ENCODE results near the gene FRK.

GRCh38 chr6:116064666-116065065 is 4.0 kb upstream of the FRK start:
- no peak for TF ChIP-seq CTCF (IDR thresholded peaks at IDR 0.05)
- no peak for TF ChIP-seq POLR2A (IDR thresholded peaks at IDR 0.05)

Measured in Peyer's patch (tissue), 4 donors.